ENCODE measurements around the gene PLEKHM2. TPM values are rescaled to one million over a fixed set of nuclear protein-coding genes. Genes with fewer than 3 reads are reported as not detected.

The PLEKHM2 gene
- total RNA-seq, 2 experiments from 2014 or later, result 27.5 to 45.7 TPM

GRCh38 chr1:15717418-15718125 is 33.5 kb downstream of the PLEKHM2 start:
- intact Hi-C loops (cut with micrococcal nuclease; ENCODE audit: unreplicated experiment), result no loop called here

GRCh38 chr1:15718199-15718601 is 34.1 kb downstream of the PLEKHM2 start:
- TF ChIP-seq CTCF (conservative IDR thresholded peaks at IDR 0.05; ENCODE audit: low read length), result no peak
- TF ChIP-seq EZH2phosphoT487 (IDR thresholded peaks at IDR 0.05; ENCODE audit: borderline replicate concordance, low read depth, low read length), result no peak
- H2AFZ ChIP-seq (ENCODE audit: low read length), result no peak overlapping the region
- CTCF ChIA-PET (ENCODE audit: unreplicated experiment), result no interaction called here
- H3K27ac ChIP-seq (ENCODE audit: low read depth, low read length, poor library complexity, severe bottlenecking), result no peak overlapping the region
- H3K9me3 ChIP-seq (ENCODE audit: low read length), result no peaks in the 10 kb centered on the region
- no TSS peak for BruUV-seq (replicated peaks)
- peaks cover 35% of the 10 kb centered on the region for H3K36me3 ChIP-seq (ENCODE audit: insufficient read depth, low read length)
- DNase-seq (ENCODE audit: low spot score), result no peak
- H3K9me2 ChIP-seq (ENCODE audit: insufficient read depth, low read length), result no peaks in the 10 kb centered on the region
- no peaks in the 10 kb centered on the region for H3K4me1 ChIP-seq (ENCODE audit: insufficient read depth, low read length, poor library complexity, severe bottlenecking)
- no peaks in the 10 kb centered on the region for H3K79me2 ChIP-seq (ENCODE audit: insufficient read depth, low read depth, low read length)
- H3K4me2 ChIP-seq (ENCODE audit: low read length), result no peak overlapping the region
- peaks cover 5% of the 10 kb centered on the region; the same call in 1 of the 2 replicates for H4K20me1 ChIP-seq (ENCODE audit: insufficient read depth, low read length)
- intact Hi-C loops (cut with micrococcal nuclease; ENCODE audit: unreplicated experiment), result no loop called here
- H3K4me3 ChIP-seq (ENCODE audit: low read depth, low read length, poor library complexity, severe bottlenecking), result no peak overlapping the region
- POLR2A ChIA-PET, result no interaction called here

More at GRCh38 chr1:15717418-15718125, 33.5 kb downstream of the PLEKHM2 start:
- ChIA-PET POLR2A (interaction anchor here (0.6 kb wide), 1 partner anchor 1324 kb away, joined by 4 read pairs; no protein-coding TSS in a partner anchor), CTCF (ENCODE audit: unreplicated experiment) (no interaction called here)
- no peaks in the 10 kb centered on the region for H3K9me2 ChIP-seq (ENCODE audit: insufficient read depth, low read length)
- no peak overlapping the region for H2AFZ ChIP-seq (ENCODE audit: low read length)
- peaks cover 35% of the 10 kb centered on the region for H3K36me3 ChIP-seq (ENCODE audit: insufficient read depth, low read length)
- no peak for TF ChIP-seq EZH2phosphoT487 (IDR thresholded peaks at IDR 0.05; ENCODE audit: borderline replicate concordance, low read depth, low read length)
- TF ChIP-seq CTCF (conservative IDR thresholded peaks at IDR 0.05; ENCODE audit: low read length), result no peak
- no peak for DNase-seq (ENCODE audit: low spot score)
- H3K4me1 ChIP-seq (ENCODE audit: insufficient read depth, low read length, poor library complexity, severe bottlenecking), result no peaks in the 10 kb centered on the region
- no peaks in the 10 kb centered on the region for H3K79me2 ChIP-seq (ENCODE audit: insufficient read depth, low read depth, low read length)
- no TSS peak for BruUV-seq (replicated peaks)
- peaks cover 5% of the 10 kb centered on the region; the same call in 1 of the 2 replicates for H4K20me1 ChIP-seq (ENCODE audit: insufficient read depth, low read length)
- no peak overlapping the region for H3K4me2 ChIP-seq (ENCODE audit: low read length)
- no peak overlapping the region for H3K27ac ChIP-seq (ENCODE audit: low read depth, low read length, poor library complexity, severe bottlenecking)
- H3K4me3 ChIP-seq (ENCODE audit: low read depth, low read length, poor library complexity, severe bottlenecking), result no peak overlapping the region
- no peaks in the 10 kb centered on the region for H3K9me3 ChIP-seq (ENCODE audit: low read length)

Data from OCI-LY7 (cell line).